Esophagus muscularis mucosa (tissue), 4 donors: ENCODE data around the gene FN1. TPM values are rescaled to one million over a fixed set of nuclear protein-coding genes. Genes with fewer than 3 reads are reported as not detected.
A peak's percentile ranks its signal among the peaks of the same experiment; 100 is the strongest.

ENCODE experiments used
- DNase-seq: peaks from one replicate; pipeline ENCODE4 v3.0.0-alpha.2; 2017; ENCODE audit errors: extremely low spot score
- H3K27ac ChIP-seq, 4 donors: fragments of 200-600 bp; sonication (generic); replicated peaks in 1 of 4; 1 replicate in 3 of 4; 2 replicates in 1 of 4; pipeline ENCODE4 v1.5.1; 2016 to 2019; ENCODE audit warnings: mild to moderate bottlenecking in 1 of 4
- H3K27me3 ChIP-seq, 4 donors: fragments of 200-600 bp; sonication (generic); one replicate each; pipeline versions ENCODE4 v1.5.1 to v1.6.0; 2016 to 2019
- H3K36me3 ChIP-seq, 4 donors: fragments of 200-600 bp; sonication (generic); one replicate each; pipeline ENCODE4 v1.5.1; 2016 to 2019
- H3K4me1 ChIP-seq, 4 donors: fragments of 200-600 bp; sonication (generic); one replicate each; pipeline ENCODE4 v1.5.1; 2016 to 2019
- H3K4me3 ChIP-seq, 4 donors: fragments of 200-600 bp; sonication (generic); 1 replicate in 2 of 4; 2 replicates in 2 of 4; pipeline ENCODE4 v1.5.1; 2016 to 2019; ENCODE audit warnings: mild to moderate bottlenecking in 4 of 4, moderate library complexity in 1 of 4
- H3K9me3 ChIP-seq, 4 donors: fragments of 200-600 bp; sonication (generic); 1 replicate in 3 of 4; 2 replicates in 1 of 4; pipeline ENCODE4 v1.5.1; 2016 to 2019
- EP300 ChIP-seq: sonication (generic); formaldehyde crosslinking; IDR thresholded peaks from one replicate; pipeline ENCODE4 v1.6.1; 2017; ENCODE audit warnings: antibody characterized with exemption
- POLR2A ChIP-seq: fragments of 450-650 bp; IDR thresholded peaks from one replicate; pipeline ENCODE4 v1.6.1; 2017; ENCODE audit warnings: antibody characterized with exemption, moderate library complexity, mild to moderate bottlenecking, low read depth
- POLR2AphosphoS5 ChIP-seq, 2 donors: sonication (generic); formaldehyde crosslinking; IDR thresholded peaks; one replicate each; pipeline ENCODE4 v1.6.1; 2017; ENCODE audit warnings: antibody characterized with exemption in 2 of 2
- WGBS: methylation state at CpG from one replicate; pipeline ENCODE4 v1.1.5; 2018; 5-methylcytosine and 5-hydroxymethylcytosine counted together
- intact Hi-C: fragments of 100-400 bp; cut with DNase I; formaldehyde crosslinking; loops from one replicate; pipeline ENCODE4 v1.15.1; 2023
- total RNA-seq, 4 donors: library from RNA; depleted of rRNA; stranded (reverse); fragments of >200 nt; gene quantifications; one replicate each; pipeline versions ENCODE4 v1.1.0 to v1.2.1, GENCODE V29; 2016
- TF ChIP-seq, protein P1 (sequence below), 3 experiments: fragments of 200-600 bp in 2 of 3; fragments of 450-650 bp in 1 of 3; sonication (generic) in 2 of 3; IDR thresholded peaks; one replicate each; pipeline ENCODE4 v1.5.1; 2017 to 2019; ENCODE audit warnings: antibody characterized with exemption in 3 of 3, mild to moderate bottlenecking in 2 of 3, moderate library complexity in 1 of 3

FN1 gene
- total RNA-seq, 4 donors from 2014 or later = 2,256 to 4,873 (median 2,950) TPM

DNA sequence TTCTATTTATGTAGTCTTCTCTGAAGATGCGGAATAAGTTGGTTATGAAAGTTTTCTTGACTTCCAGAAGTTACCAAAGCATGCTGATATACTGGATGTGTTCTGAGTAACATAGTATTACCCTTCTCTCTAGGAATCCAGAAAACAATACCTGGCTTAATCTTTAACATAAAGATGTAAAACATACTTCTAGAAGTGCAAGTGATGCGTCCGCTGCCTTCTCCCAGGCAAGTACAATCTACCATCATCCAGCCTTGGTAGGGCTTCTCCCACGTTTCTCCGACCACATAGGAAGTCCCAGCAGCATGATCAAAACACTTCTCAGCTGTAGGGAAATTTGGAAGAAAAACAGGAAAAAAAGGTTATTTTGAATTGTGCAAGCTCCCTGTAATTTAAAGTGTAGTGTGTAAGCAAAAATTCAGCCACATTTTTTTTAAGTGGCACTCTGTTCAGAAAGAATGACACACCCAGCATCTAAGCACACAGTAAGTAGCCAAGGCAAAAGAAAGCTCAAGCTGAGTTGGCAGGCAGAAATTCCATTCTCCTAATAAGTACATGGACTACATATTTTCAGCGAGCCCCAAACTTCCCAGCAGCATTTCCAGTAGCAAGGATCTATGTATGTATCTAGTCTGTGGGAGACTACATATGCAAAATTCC, 5.2 kb downstream of the FN1 start:
- Histone ChIP-seq H3K4me1 (peaks cover 5 to 77% (median 68%) of the 10 kb centered on the region in 4 donors), H3K36me3 (peaks cover 13 to 69% (median 26%) of the 10 kb centered on the region in 4 donors), H3K4me3 (peak overlapping the region; percentile 42 to 91 (median 80)), H3K27ac (peak overlapping the region; percentile 87 to 97 (median 96)), H3K9me3 (no peaks in the 10 kb centered on the region), H3K27me3 (no peaks in the 10 kb centered on the region)
- DNase-seq = no peak
- TF ChIP-seq POLR2AphosphoS5 (IDR thresholded peaks at IDR 0.05) = peak in 1 of 2 donors; percentile 54
- no peak for TF ChIP-seq EP300
- intact Hi-C loops = loop anchor here (10.0 kb wide), 2 partner anchors 234 to 404 kb away; no protein-coding TSS in a partner anchor
- 51% methylated on average over 6 of the region's 6 CpGs for WGBS

DNA sequence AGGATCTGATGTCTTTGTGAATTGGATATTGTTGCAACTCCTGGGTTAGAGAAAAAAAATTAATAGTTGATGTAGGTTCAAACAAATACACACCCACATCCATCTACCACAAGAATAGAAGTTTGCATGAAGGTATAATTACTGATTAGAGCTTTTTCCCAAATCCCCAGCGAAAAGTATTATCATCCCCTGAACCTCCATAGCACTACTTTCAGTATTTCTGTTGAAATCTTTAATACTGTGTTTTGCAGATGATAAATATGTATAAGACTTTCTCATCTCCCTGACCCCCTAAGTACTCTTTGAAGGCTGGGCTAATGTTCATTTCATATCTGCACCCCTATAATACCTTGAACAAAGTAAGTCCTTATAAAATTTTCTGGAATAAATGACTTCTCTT, 6.4 kb downstream of the FN1 start:
- H3K27me3 ChIP-seq = no peaks in the 10 kb centered on the region
- no peak for DNase-seq
- intact Hi-C loops = no loop called here
- 91% methylated on average over 1 of the region's 1 CpG for WGBS
- no peak for TF ChIP-seq POLR2A
- no peak for TF ChIP-seq EP300
- TF ChIP-seq, protein P1, sequence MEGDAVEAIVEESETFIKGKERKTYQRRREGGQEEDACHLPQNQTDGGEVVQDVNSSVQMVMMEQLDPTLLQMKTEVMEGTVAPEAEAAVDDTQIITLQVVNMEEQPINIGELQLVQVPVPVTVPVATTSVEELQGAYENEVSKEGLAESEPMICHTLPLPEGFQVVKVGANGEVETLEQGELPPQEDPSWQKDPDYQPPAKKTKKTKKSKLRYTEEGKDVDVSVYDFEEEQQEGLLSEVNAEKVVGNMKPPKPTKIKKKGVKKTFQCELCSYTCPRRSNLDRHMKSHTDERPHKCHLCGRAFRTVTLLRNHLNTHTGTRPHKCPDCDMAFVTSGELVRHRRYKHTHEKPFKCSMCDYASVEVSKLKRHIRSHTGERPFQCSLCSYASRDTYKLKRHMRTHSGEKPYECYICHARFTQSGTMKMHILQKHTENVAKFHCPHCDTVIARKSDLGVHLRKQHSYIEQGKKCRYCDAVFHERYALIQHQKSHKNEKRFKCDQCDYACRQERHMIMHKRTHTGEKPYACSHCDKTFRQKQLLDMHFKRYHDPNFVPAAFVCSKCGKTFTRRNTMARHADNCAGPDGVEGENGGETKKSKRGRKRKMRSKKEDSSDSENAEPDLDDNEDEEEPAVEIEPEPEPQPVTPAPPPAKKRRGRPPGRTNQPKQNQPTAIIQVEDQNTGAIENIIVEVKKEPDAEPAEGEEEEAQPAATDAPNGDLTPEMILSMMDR (IDR thresholded peaks at IDR 0.05) = no peak
- no peak for TF ChIP-seq POLR2AphosphoS5 (IDR thresholded peaks at IDR 0.05)
- H3K27ac ChIP-seq = peak overlapping the region; percentile 87 to 97 (median 96)
- peak overlapping the region in 2 of 4 donors; percentile 6 to 91 for H3K4me3 ChIP-seq
- H3K36me3 ChIP-seq = peaks cover 13 to 81% (median 37%) of the 10 kb centered on the region in 4 donors
- H3K4me1 ChIP-seq = peaks cover 0 to 85% (median 78%) of the 10 kb centered on the region in 4 donors
- H3K9me3 ChIP-seq = no peaks in the 10 kb centered on the region

DNA sequence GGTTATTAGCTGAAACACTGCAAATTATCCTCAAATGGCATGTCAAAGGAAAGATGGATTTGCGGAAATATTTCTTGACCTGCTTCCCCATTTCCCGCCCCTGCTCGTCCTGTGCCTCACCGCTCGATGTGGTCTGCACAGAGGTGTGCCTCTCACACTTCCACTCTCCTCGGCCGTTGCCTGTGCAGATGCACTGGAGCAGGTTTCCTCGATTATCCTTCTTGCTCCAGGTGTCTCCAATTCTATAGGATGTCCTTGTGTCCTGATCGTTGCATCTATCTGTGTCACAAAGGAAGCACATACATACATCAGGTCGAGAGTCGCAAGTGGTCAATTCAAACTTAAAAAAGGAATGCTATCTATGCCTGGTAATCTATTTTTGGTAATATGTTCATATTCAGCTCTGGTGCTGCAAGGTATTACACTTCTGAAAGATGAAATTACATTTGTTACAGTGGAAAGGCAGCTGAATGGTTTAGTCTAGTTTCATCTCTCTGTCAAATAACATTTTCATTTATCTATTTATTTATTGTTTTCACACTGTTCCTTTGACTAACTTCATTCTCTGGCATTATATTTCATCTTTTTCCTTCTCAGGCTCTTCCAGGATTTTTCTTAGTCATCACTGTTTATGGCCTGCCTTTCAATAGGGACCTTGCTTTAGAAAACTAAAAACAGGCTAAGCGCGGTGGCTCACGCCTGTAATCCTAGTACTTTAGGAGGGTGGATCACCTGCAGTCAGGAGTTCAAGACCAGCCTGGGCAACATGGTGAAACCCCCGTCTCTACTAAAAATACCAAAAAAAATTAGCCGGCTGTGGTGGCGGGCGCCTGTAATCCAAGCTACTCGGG, 7.6 kb downstream of the FN1 start:
- no peak for DNase-seq
- H3K4me3 ChIP-seq = no peak overlapping the region
- H3K4me1 ChIP-seq = peaks cover 0 to 97% (median 88%) of the 10 kb centered on the region in 4 donors
- H3K9me3 ChIP-seq = no peaks in the 10 kb centered on the region
- peaks cover 19 to 93% (median 47%) of the 10 kb centered on the region in 4 donors for H3K36me3 ChIP-seq
- 80% methylated on average over 19 of the region's 19 CpGs for WGBS
- TF ChIP-seq POLR2AphosphoS5 (IDR thresholded peaks at IDR 0.05) (peak in 1 of 2 donors; percentile 58), POLR2A (no peak)
- peak overlapping the region; percentile 87 to 97 (median 96) for H3K27ac ChIP-seq
- no peaks in the 10 kb centered on the region for H3K27me3 ChIP-seq
- intact Hi-C loops = no loop called here

DNA sequence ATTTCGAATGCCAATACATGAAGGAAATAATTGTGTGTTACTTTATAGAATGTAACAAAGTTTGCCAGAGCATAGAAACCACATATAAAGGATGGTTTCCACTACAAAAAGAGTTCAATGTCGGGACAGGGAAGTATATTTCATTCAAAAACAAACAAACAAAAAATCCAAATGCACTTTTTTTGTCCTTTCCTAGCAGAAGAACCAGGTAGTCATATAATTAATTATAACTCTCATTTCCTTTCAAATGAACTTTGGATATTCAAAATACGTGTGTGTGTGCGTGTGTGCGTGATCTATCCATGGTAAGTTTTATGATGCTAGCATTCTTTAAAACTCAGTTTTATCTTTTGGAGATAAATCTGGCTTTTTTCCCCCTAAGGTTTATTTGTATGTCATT, 8.3 kb downstream of the FN1 start:
- WGBS = 87% methylated on average over 5 of the region's 5 CpGs
- Histone ChIP-seq H3K4me1 (peaks cover 0 to 97% (median 89%) of the 10 kb centered on the region in 4 donors), H3K4me3 (no peak overlapping the region), H3K27ac (peak overlapping the region in 3 of 4 donors; percentile 87 to 97 (median 96)), H3K9me3 (no peaks in the 10 kb centered on the region), H3K27me3 (no peaks in the 10 kb centered on the region), H3K36me3 (peaks cover 21 to 93% (median 49%) of the 10 kb centered on the region in 4 donors)
- intact Hi-C loops = no loop called here
- TF ChIP-seq POLR2A = no peak
- TF ChIP-seq POLR2AphosphoS5 (IDR thresholded peaks at IDR 0.05) = no peak
- TF ChIP-seq, protein P1 (IDR thresholded peaks at IDR 0.05) = no peak
- no peak for TF ChIP-seq EP300
- DNase-seq = no peak

DNA sequence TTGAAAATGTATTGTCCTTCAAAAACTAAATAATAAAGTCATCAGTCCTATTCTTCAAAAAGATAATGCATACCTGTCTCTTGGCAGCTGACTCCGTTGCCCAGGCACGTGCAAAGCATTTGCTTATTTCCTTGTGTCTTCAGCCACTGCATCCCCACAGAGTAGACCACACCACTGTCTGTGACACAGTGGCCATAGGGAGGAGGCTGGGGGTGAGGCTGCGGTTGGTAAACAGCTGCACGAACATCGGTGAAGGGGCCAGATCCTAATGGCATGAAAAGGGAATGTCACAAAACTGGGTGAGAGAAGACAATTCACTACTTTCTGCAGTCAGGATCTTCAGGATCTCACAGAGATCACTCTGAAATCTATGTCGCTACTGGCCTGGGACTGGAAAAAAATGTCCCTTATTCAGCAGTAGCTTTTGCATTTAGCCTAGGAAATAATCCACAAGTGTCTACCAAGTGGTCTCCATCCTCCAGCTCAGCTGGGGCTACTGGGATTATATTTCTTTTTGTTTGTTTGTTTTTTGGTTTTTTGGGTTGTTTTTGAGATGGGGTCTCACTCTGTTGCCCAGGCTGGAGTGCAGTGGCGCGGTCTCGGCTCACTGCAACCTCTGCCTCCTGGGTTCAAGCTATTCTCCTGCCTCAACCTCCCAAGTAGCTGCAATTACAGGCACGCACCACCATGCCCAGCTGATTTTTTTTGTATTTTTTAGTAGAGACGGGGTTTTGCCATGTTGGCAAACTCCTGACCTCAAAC, 10.7 kb downstream of the FN1 start:
- H3K27me3 ChIP-seq = no peaks in the 10 kb centered on the region
- intact Hi-C loops = no loop called here
- TF ChIP-seq, protein P1 (IDR thresholded peaks at IDR 0.05) = no peak
- TF ChIP-seq POLR2AphosphoS5 (IDR thresholded peaks at IDR 0.05) = peak in 1 of 2 donors; percentile 74
- no peak overlapping the region for H3K4me3 ChIP-seq
- peaks cover 0 to 97% (median 89%) of the 10 kb centered on the region in 4 donors for H3K4me1 ChIP-seq
- H3K27ac ChIP-seq = peak overlapping the region; percentile 50 to 72 (median 58)
- no peak for DNase-seq
- peaks cover 31 to 97% (median 60%) of the 10 kb centered on the region in 4 donors for H3K36me3 ChIP-seq
- no peaks in the 10 kb centered on the region for H3K9me3 ChIP-seq
- 70% methylated on average over 11 of the region's 11 CpGs for WGBS
